ENCODE results near the gene ARSG.
"Not testable (repeated sequence)": the region's sequence is repeated elsewhere in the genome, so short reads cannot be mapped to it uniquely, and the experiment has no call there.

ARSG gene

DNA sequence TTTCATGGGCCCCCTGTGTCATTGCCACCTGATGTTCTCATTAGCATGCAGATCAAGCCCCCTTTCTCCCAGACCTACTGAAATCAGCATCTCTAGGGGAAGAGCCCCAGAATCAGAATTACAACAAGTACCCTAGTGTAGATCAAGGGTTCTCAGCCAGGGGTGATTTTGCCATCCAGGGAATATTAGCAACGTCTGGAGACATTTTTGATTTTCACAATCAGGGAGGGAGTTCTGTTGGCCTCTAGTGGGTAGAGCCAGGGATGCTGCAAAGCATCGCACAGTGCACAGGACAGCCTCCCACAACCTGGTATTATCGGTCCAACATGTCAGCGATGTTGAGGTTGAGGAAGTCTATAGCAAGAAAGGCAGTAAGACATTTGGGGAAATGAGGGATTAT, 36.1 kb upstream of the ARSG start:
- TF ChIP-seq, protein P1, sequence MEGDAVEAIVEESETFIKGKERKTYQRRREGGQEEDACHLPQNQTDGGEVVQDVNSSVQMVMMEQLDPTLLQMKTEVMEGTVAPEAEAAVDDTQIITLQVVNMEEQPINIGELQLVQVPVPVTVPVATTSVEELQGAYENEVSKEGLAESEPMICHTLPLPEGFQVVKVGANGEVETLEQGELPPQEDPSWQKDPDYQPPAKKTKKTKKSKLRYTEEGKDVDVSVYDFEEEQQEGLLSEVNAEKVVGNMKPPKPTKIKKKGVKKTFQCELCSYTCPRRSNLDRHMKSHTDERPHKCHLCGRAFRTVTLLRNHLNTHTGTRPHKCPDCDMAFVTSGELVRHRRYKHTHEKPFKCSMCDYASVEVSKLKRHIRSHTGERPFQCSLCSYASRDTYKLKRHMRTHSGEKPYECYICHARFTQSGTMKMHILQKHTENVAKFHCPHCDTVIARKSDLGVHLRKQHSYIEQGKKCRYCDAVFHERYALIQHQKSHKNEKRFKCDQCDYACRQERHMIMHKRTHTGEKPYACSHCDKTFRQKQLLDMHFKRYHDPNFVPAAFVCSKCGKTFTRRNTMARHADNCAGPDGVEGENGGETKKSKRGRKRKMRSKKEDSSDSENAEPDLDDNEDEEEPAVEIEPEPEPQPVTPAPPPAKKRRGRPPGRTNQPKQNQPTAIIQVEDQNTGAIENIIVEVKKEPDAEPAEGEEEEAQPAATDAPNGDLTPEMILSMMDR (IDR thresholded peaks at IDR 0.05): no peak
- H3K27ac ChIP-seq: no peak overlapping the region
- H3K4me3 ChIP-seq: no peak overlapping the region
- DNase-seq (ENCODE audit: low spot score): no peak

DNA sequence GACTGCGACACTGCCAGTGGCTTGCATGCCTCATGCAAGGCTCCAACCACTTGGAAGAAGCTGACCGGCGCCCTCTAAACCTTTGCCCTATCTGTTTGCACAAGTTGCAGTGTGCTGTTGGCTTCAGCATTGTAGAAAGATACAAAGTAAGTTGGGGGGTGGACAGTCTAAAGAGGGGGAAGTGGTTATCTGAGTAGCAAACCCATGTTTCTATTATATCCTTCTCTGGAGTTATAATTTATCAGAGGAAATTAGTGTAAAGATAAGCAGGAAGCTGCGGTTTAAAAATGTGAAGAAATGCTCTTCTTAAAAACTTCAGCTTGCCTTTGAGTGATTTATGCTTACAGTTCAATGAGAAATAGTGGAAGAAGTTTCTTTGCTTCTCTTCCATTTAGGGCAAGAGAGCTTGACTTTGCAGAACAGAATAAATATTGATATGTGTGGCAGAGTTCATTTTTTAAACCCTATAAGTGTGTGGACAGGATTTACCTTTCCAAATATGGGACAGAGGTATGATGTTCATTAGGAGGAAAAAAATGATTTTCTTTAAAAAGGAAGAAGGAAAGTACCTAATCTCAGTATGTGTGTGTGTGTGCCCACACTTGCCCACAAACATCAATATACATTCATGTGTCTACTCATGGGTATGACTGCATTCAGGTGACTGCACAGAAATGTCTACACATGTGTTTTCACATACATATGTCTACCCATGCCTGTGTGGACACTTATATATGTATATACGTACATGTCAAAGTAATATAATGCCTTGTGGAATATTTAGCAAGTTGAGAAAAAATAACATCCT, 35.4 kb upstream of the ARSG start:
- DNase-seq (ENCODE audit: low spot score): no peak
- Histone ChIP-seq H3K27ac (no peak overlapping the region), H3K4me3 (no peak overlapping the region)
- TF ChIP-seq, protein P1 (IDR thresholded peaks at IDR 0.05): no peak

DNA sequence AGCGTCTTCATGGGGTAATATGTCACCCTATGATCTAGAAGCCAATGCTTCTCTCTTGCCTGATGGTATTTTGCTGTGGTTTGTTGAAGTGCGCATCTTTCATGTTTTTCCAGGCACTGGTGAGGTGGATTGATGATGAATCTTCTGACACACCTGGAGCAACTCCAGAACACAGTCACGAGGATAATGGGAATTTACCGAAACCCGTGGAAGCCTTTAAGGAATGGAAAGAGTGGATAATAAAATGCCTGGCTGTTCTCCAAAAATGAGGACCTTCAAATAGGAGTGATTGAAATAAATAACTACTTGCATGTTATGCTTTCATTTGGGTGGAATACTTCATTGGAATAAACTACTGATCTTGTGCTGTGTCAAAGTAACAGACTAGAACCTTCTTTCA, 34.6 kb upstream of the ARSG start:
- not testable (repeated sequence) for H3K4me3 ChIP-seq; DNase-seq (ENCODE audit: low spot score); H3K27ac ChIP-seq

DNA sequence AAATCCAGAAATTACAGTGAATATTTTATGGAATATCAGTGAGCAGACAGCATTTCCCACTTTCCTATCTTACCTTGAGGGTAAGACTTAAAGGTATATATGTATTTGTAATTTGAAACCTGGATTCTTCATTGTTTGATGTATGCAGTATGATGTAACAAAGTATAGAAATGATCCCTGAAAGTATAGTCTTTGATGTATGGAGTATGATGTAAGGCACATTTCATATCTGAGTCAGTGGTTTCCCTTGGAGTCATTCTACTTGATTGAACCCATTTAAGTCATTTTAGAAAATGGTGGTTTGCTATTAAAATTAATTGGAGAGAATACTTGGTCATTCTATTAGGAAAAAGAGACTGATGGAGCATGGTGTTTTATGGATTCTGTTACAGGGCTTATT, 33.4 kb upstream of the ARSG start:
- TF ChIP-seq, protein P1 (IDR thresholded peaks at IDR 0.05): no peak
- Histone ChIP-seq H3K27ac (no peak overlapping the region), H3K4me3 (no peak overlapping the region)
- DNase-seq (ENCODE audit: low spot score): no peak

DNA sequence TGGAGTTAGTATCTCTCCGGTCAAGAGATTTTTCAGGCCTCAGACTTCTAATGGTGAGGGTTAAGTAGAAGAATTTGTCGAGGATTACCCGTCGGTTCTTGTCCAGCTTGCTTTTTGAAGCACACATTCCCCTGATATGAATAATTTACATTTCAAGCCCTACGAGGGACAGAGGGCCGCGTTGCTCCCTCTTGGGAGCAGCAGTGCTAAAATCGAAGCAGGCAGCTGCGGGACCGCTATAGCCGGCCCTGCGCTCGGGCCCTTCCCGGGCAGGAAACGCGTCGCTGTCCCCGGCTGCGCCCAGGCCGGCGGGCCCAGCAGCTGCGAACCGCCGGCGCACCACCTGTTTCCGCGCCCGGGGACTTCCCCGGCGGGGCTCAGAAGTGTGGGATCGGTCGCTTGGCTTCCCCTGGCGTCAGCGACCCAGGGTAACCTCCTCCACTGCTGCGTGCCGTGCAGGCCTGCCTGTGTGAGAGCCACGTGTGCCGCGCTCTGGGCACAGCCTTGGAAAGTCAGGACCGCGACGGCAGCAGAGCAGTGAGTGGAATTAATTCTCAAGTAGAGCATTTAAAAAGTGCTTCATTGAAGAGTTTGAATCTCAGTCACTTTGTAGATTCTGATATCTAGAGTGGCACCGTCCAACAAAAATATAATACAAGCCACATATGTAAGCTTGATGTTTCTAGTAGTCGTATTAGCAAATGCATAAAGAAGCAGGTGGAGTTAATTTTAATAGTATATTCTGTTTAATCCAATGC, 32.2 kb upstream of the ARSG start:
- peak overlapping the region; percentile 10 to 73 for H3K27ac ChIP-seq
- DNase-seq (ENCODE audit: low spot score): not testable (repeated sequence)
- peak overlapping the region; percentile 60 for H3K4me3 ChIP-seq

DNA sequence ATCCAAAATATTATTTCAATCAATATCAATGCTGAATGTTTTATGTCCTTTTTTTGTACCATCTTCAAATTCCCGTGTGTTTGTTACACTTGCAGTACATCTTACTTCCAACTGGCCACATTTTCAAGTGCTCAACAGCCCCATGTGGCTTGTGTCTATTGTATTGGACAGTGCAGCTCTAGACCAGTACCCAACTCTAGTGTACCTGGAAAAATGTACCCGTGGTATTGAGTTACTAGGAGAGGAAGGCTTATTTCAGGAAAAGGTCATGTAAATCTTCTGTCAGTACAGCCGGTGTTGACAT, 31.7 kb upstream of the ARSG start:
- not testable (repeated sequence) for DNase-seq (ENCODE audit: low spot score)
- Histone ChIP-seq H3K4me3 (peak overlapping the region; percentile 60), H3K27ac (peak overlapping the region in 1 of 2 donors; percentile 73)

DNA sequence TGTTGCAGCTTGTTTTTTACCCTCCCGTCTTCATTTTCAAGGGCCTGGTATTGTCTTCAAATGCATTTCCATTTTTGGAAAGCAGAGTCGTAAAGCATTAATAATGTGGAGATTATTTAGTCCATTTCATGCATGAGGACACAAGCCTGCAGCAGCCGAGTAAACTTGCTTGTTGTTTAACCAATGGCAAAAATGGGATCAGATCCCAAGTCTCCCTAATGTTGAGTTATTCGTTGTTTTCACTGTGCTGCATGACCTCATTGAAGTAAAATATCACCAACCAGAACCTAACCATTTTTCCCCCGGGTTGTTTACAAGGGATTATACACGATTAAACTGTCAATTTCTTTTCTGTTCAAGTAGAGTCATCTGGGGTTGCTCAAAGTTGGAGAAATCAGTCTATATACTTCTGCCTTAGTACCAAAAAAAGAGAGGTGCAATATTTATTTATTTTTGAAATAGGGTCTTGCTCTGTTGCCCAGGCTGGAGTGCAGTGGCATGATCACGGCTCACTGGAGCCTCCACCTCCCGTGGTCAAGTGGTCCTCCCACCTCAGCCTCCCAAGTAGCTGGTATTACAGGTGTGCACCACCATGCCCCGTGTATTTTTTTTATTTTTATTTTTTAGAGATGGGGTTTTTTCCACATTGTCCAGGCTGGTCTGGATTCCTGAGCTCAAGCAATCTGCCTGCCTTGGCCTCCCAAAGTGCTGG, 31.1 kb upstream of the ARSG start:
- TF ChIP-seq, protein P1 (IDR thresholded peaks at IDR 0.05): no peak
- Histone ChIP-seq H3K4me3 (no peak overlapping the region), H3K27ac (no peak overlapping the region)
- no peak for DNase-seq (ENCODE audit: low spot score)

DNA sequence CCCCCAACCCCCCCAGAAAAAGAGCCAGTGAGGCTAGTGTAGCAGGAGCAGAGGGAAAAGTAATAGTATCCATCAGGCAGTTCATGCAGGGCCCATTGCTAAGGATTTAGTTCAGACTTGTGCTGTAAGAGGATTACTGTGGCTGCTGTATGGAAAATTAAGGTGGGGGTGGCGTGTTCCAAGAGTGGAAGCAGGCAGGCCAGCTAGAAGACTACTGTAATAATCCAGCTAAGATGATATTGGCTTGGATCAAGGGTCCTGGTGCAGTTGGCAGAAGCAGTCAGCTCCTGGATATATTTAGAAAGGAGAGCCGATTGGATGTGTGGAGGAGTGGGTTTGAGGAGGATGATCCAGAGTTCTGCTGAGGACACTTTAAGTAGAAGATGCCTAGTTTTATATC, 28.8 kb upstream of the ARSG start:
- not testable (repeated sequence) for H3K4me3 ChIP-seq; DNase-seq (ENCODE audit: low spot score)
- H3K27ac ChIP-seq: peak overlapping the region in 1 of 2 donors; percentile 15
